NT2/D1 (cell line): Measurements from ENCODE around the gene PLCB1.

Experiments used
- SUZ12 ChIP-seq: IDR thresholded peaks from 2 replicates; pipeline ENCODE4 v1.6.1; 2011; ENCODE audit not compliant: insufficient read length, insufficient read depth; ENCODE audit errors: extremely low read depth
- YY1 ChIP-seq: IDR thresholded peaks from 2 replicates; pipeline ENCODE4 v1.6.1; 2011; ENCODE audit not compliant: insufficient read length, insufficient read depth
- ZNF274 ChIP-seq: IDR thresholded peaks from 2 replicates; pipeline ENCODE4 v1.6.1; 2011; ENCODE audit warnings: mild to moderate bottlenecking, low read depth, low read length

DNA sequence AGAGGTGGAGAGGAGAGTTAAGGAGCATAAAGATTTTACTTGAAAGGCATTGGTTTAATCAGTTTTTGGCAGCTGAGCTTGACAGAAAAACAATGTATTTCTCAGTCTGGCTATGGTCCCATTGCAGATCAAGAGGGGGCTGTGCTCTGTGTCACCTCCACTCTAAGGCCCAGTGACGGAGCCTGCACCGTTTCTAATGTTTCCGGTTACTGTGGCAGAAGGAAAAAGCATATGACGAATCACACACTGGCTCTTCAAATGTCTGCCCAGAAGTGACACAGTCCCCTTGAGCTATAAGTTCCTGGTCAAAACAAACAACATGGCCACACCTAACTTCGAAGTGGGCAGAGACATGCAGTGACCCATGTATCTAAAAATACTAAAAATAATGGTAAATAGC lies 372.0 kb downstream of the PLCB1 start:
- TF ChIP-seq ZNF274 (no peak), SUZ12 (no peak), YY1 (no peak)
